Renal pelvis (tissue), 12 donors: ENCODE results near the gene ACADL. TPM values are rescaled to one million over a fixed set of nuclear protein-coding genes. Genes with fewer than 3 reads are reported as not detected.

Experiments used
- DNase-seq: peaks from one replicate; pipeline ENCODE4 v3.0.0-alpha.2; 2013
- long read RNA-seq, 16 experiments: transcript quantifications; one replicate each; lab custom pipeline, GENCODE V29; 2026
- polyA plus RNA-seq, 3 donors: library from polyadenylated mRNA; unstranded; fragments of 120-200 nt; gene quantifications; one replicate each; pipeline ENCODE4 v1.2.1, GENCODE V29; 2013; ENCODE audit not compliant: insufficient read length in 3 of 3

The ACADL gene
- 10 to 100 TPM; 14.4 to 31.4 (median 26.3) TPM for polyA plus RNA-seq
- long read RNA-seq, donor 1, partial matches to known transcripts: 0 of 2 reads
- long read RNA-seq, donor 1, other reads (novel, unspliced or antisense): 0 of 2 reads
- long read RNA-seq, donor 2, partial matches to known transcripts: 0 of 2 reads
- long read RNA-seq, donor 2, other reads (novel, unspliced or antisense): 0 of 2 reads
- long read RNA-seq, donor 3: 0 reads
- long read RNA-seq, donor 4, transcript ACADL-201 (11 exons, 2,543 nt): major isoform, 9 of 9 reads
- long read RNA-seq, donor 4, partial matches to known transcripts: 0 of 9 reads
- long read RNA-seq, donor 4, other reads (novel, unspliced or antisense): 0 of 9 reads
- long read RNA-seq, donor 5, partial matches to known transcripts: 0 of 1 reads
- long read RNA-seq, donor 5, other reads (novel, unspliced or antisense): 0 of 1 reads
- long read RNA-seq, donor 6, partial matches to known transcripts: 5 of 13 reads
- long read RNA-seq, donor 6, other reads (novel, unspliced or antisense): 0 of 13 reads
- long read RNA-seq, donor 7, transcript ACADL-201 (11 exons, 2,543 nt): major isoform, 5 of 5 reads
- long read RNA-seq, donor 7, partial matches to known transcripts: 0 of 5 reads
- long read RNA-seq, donor 7, other reads (novel, unspliced or antisense): 0 of 5 reads
- long read RNA-seq, donor 8: 0 reads
- long read RNA-seq, donor 9, partial matches to known transcripts: 5 of 9 reads
- long read RNA-seq, donor 9, other reads (novel, unspliced or antisense): 0 of 9 reads
- long read RNA-seq, donor 10, partial matches to known transcripts: 0 of 4 reads
- long read RNA-seq, donor 10, other reads (novel, unspliced or antisense): 0 of 4 reads
- long read RNA-seq, donor 11, partial matches to known transcripts: 0 of 6 reads
- long read RNA-seq, donor 11, other reads (novel, unspliced or antisense): 0 of 6 reads
- long read RNA-seq, donor 12, partial matches to known transcripts: 6 of 9 reads
- long read RNA-seq, donor 12, other reads (novel, unspliced or antisense): 0 of 9 reads
- long read RNA-seq, donor 13, partial matches to known transcripts: 0 of 1 reads
- long read RNA-seq, donor 13, other reads (novel, unspliced or antisense): 0 of 1 reads
- long read RNA-seq, donor 14: 0 reads
- long read RNA-seq, donor 15, partial matches to known transcripts: 0 of 3 reads
- long read RNA-seq, donor 15, other reads (novel, unspliced or antisense): 0 of 3 reads
- long read RNA-seq, donor 16, partial matches to known transcripts: 6 of 10 reads
- long read RNA-seq, donor 16, other reads (novel, unspliced or antisense): 0 of 10 reads

DNA sequence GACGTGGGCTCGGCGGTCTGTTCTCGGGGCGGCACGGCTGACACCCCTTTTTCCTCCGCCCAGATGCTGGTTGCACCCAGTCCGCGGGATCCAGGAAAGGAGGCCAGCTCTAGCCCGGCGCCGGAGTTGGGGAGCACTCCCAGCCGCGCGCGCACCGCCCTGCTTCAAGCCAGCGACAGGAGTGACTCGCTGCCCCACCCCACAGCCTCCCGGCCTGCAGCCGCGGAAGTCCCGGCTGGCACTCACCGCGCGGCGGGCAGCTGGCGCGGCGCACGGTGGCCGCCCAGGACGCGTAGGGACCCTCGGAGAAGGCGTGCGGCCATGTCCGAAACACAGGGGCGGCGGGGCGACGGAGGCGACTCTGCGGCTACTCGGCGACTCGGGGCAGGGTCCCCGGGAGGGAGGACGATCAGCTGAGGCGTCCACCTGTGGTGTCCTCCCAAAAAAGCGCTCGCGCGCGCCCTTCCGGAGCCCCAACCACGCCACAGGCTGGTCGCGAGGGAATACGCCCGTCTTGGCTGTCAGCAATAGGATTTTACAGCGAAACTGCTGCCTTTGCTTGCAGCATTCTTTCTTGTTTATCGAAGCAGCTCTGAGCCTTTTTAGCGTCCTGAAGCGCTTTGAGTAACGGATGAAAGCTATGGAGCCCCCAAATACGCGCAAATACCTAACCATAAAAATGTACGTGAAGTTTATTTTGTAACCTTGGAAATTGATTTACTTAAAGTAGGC, at the start of gene ACADL:
Gene ACADL (minus strand): TSS at position 507 of the 732 bp plus-strand sequence. CDS start 184 bp downstream, at position 323.
- peak; percentile 37 for DNase-seq

DNA sequence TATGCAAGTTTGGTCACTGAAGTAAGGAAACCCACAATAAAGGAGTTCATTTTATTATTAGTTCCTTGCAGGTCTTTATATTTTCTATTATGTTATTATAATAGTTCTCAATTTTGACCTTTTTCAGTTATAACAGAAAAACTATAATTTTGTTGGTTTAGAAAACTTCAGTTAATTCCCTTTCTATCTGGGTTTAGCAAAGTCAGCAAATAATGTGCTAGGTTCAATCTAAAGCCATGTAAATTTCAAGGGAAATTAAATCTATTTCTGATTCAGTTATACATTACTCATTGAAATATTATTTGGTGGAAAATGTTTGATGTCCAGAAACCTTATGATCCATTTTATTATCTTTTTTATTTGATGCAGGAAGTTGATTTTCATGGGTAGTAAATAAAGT, 46.1 kb upstream of the ACADL start:
- DNase-seq: no peak

- DNase-seq: no peak
Observed at GRCh38 chr2:210269148-210269547, 43.9 kb upstream of the ACADL start.

DNA sequence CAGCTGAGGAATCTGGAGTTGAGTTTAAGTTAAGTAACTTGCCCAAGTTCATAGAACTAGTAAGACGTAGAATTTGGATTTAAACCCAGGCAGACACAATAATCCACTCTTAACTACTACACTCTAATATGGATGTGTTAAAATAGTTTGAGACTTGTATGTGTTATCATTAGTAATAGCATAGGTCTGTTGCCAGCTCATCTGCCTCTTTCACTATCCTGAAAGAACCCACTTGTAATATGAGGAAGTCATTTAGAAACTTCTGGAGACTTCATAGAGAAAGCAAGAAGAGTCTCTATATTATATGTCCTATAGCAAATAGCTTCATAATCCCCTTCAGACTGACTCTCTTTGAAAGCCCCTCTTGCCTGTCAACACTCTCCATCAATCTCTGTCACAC, 43.0 kb upstream of the ACADL start:
- DNase-seq: no peak

DNA sequence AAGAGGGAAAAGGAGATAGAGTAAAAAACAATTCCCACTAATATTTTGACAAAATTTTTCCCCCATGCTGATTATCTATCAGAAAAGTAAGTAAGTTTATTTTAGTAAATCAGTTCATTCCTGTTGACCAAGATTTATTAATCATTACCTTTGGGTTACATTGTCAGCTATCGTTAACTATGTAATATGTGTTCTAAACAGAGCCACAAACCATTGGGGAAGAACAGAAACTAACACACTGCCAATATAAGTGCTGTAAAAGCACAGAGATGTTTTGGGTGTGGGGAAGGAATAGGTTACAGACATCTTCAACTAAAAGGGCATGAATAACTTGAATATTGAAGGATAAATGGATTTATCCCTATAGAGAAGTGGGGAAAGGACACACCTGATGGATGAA, 42.5 kb upstream of the ACADL start:
- DNase-seq: no peak

DNA sequence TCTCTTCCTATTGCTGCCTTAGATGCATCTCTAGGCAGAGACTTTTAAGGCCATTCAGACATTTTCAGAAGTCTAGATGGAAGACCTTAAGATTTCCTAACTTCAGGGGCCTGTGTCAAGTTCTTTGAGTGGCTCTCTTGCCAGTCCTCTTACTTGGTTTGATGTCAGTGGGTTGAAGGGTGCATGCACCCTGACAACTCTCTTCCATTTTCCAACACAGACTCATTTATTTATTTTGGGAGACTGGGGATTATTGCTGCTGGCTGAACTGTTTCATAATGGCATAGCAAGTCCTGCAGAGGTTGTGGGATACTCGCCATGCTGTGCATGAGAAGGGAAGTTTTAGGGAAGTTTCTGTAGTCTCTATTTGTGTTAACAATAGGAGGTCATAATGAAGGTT, 39.0 kb upstream of the ACADL start:
- no peak for DNase-seq

DNA sequence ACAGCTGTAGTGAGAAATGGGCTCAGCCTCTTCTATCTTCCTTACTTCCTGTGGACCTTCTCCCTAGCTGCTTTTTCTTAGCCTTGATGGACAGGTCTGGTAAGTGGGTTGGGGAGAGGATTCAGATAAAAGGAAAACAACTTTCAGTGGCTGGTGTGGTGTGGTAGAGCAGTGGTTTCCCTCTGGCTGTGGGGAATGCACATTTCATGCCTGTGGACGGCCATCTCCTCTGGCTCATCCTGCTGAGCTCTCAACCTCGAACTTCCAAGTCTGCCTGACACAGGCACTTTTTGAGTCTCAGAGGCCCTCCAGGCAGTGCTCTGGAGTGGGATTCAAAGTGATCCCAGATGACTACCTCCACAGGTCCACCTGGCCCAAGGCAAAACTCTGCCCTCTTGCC, 38.6 kb upstream of the ACADL start:
- no peak for DNase-seq

GRCh38 chr2:210262036-210262435, 36.8 kb upstream of the ACADL start:
- no peak for DNase-seq

- no peak for DNase-seq
Observed at GRCh38 chr2:210259687-210260086, 34.4 kb upstream of the ACADL start.

DNA sequence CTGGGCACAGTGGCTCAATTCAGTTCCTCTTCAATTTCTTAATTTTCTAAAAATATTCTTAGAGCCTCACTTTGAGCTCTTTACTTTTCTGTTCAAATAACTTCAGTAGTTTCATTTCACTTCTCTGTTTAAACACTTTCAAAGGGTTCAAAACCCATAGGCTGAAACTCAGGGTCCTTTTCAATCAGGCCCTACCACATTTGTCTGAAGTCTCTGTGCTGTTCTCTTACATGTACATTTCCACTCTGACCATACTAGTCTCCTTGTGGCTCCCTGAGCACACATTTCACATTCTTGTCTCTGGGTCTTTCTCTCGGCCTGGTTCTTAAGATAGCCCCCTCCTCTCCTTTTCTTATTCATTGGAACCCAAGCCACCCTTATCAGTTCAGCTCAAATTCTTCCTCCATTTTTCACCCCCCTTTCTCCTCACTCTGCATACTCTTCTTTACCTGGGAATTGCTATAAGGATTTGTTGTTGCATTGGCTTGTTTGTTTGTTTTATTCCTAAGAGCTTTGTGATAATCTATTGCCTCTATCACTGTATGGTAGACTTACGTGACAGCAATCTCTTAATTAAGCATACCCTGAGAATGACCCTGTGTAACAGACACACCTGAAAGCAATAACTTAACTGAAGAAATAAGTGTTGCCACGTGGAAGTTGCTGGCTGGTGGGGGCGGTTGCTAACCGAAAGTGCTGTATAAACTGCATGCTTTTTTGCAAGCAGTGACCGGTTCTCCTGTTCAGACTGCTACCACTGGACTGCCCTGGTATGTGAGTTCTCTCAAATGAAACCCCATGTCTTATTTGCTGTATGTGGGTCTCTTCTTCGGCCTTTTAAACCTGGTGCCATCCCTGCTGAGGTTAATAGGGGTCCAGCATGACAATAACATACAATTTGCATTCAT, 27.7 kb upstream of the ACADL start:
- no peak for DNase-seq

DNA sequence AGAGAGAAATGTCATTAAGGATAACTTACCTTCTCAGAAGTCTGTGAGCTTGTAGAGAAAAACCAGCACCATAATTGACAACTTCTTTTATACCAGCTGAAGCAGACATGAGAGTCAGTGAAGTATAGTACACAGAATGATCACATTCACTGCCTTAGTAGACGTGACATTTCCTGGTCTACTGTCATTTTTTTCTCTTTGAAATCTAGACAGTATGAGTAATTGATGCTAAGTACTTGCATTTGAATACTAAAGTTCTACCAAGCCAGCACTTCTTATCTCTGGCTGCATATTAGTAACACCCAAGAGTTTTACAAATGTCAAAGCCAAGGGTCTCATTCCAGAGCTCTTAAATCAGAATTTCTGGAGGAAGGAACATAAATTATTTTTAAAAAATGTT, 25.4 kb upstream of the ACADL start:
- no peak for DNase-seq

DNA sequence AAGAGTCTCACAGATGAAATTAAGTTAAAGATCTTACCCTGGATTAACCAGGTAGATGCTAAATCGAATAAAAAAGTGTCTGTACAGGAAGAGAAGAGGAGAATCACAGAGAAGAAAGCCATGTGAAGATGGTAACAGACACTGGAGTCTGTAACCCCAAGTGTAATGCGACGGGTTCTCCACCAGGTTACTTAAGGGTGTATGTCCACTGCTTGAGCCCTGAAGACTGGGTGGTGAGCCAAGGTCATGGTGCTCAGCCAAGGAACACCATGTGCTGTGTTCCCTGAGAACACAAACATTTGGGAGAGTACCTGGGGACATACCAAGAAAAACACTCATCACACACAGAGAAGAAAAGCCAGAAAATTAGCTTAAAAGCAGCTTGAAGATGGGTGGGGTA, 8.2 kb upstream of the ACADL start:
- no peak for DNase-seq

DNA sequence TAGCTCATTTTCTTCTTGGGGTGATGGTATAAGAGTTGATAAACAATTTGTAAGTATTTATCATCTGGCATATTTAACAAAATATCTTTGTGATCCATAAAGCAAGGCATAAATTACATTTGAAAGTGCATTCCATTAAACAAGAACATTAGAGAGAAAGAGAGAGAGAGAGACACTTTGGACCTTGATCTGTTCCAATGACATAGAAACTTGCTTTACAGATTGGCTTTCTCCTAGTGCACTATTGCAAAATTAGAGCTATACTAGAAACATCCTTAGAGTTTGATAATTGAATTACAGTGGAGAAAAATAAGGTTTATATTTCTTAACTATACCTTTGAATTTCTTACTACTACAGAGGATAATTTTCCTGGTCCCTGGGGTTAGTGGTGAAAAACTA, 5.7 kb upstream of the ACADL start:
- DNase-seq: no peak

- DNase-seq: no peak
Observed at GRCh38 chr2:210230518-210230917, 5.3 kb upstream of the ACADL start.

DNA sequence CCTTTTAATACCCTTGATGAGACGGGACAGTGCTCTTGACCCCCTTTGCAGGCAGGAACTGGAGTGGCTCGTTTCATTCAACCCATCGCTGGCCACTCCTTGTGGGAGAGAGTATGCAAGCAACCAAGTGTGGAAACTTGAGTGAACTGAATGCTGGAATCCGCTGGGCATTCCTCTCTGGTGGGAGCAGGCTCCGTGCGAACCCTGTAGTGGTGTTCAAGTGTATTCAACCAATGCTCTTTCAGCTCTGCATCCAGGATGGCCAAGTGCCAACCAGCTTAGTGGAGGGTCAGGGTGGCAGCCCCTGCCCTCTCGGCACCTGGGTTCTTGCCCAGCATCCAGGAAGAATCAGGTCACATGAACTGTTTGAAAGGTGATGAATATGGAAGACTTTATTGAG, 3.3 kb upstream of the ACADL start:
- no peak for DNase-seq

DNA sequence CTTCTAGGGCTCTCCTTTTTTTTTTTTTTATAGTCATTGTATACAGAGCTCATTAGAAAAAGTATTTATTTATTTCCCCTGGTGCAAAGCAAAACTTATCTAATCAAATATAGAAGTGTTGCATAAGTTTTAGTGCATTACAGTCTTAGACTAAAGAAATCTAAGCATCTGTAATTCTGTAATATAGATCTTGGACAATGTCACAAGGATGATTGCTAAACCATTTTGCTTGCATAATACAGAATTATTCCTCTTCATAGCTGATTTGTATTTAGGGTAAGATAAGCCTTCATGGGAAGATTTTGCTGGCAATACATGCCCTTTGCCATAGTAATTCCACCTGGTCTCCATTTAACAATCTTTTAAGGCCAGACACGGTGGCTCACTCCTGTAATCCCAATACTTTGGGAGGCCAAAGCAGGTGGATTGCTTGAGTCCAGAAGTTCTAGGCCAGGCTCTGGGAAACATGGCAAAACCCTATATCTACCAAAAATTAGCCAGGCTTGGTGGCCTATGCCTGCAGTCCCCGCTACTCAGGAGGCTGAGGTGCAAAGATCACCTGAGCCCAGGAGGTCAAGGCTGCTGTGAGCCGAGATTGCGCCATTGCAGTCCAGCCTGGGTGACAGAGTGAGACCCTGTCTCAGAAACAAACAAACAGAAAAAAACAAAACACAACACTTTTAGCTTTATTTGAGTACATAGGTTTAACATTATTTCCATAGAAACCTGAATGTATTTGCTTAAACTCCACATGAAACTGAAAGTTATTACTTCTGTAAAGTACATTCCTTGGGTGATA, 2.2 kb upstream of the ACADL start:
- DNase-seq: no peak

DNA sequence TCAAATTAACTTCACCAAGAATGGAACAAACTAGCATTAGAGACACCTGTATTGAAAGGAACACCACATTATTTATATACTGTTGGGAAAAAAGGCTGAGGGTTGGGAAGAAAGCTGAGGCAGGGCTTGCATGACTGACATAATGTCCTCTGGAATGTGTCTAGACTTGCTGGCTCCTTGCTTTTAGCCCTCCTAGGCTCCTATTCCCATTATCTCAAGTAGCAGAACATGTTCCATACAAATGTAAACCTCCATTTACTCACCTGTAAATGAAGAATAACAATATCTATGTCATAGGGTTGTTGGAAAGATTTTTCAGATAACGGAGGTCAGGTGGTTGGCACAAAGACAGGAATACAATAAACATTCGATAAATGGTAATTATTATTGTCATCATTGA, 976 bp upstream of the ACADL start:
- no peak for DNase-seq

DNA sequence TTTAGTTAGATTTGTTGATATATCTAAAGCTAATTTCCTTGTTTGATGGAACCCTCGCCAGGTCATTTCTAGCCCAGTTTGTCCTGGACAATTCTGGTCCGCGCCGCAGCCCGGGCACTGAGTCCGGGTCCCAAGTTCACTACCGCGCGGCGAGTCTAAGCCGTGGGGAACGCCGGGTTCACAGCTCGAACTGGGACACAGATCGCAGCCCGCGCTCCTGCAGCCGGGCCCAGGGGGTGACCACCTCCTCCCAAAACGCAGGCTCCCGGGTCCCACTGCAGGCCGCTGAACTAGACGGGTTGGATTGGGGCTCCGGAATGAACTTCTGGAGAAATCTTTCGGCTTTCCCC, 681 bp downstream of the ACADL start:
- DNase-seq: no peak

GRCh38 chr2:210215120-210215519, 10.1 kb downstream of the ACADL start:
- DNase-seq: no peak

- DNase-seq: no peak
Observed at GRCh38 chr2:210210185-210210584, 15.1 kb downstream of the ACADL start.
